ENCODE results near the gene GPR55.

GPR55 gene

DNA sequence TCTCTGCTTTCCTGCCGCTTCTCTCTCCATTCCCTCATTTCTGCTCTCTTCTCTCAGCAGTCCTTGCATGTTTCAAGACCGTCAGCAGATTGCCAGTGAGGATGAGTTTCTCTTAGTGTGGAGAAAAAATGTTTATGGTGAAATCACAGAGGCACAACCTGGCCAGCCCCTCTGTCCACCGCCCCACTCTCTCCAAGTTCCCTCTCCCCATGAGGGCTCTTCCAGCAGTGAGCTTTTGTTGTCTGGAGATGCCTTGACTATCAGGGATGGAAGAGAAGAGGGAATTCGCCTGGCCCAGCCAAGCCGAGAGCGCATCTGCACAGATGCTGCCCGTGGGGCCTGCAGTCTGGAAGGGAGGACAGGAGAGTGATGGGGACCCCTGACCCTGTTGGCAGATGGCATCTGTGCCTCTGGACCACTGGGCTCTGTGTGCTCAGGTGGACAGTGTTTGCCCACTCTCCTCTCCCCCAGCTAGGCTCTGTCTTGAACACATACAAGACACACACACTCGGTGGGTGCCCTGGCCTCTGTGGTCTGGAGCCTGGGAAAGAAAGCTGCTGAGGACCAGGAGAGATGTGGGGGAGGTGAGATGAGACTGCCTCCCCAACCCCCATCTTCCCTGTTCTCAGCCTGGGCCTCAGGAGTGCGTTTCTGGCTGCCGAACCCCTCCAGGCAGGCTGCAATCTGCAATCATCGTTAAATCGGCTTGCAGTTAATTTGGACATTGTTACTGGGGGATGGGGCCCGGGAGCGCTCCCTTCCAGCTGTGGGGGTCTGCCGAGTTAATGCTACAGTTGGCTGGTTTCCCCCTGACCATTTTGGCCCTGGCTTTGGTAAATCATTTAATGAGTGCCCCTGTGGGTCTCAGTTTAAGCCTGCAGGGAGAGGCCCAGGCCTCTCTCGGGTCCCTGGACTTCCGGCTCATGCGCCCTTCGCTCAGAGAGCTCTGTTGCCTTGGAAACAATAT, 55.8 kb downstream of the GPR55 start:
- no peak for DNase-seq (ENCODE audit: low read depth in 1 of 2, low spot score in 1 of 2)

GRCh38 chr2:230868161-230868946, 56.7 kb downstream of the GPR55 start:
- DNase-seq (ENCODE audit: low read depth in 1 of 2, low spot score in 1 of 2): no peak

GRCh38 chr2:230866756-230867523, 58.1 kb downstream of the GPR55 start:
- DNase-seq (ENCODE audit: low read depth in 1 of 2, low spot score in 1 of 2): peak in 1 of 2 donors; percentile 38

GRCh38 chr2:230865766-230866755, 59.0 kb downstream of the GPR55 start:
- no peak for DNase-seq (ENCODE audit: low read depth in 1 of 2, low spot score in 1 of 2)

DNA sequence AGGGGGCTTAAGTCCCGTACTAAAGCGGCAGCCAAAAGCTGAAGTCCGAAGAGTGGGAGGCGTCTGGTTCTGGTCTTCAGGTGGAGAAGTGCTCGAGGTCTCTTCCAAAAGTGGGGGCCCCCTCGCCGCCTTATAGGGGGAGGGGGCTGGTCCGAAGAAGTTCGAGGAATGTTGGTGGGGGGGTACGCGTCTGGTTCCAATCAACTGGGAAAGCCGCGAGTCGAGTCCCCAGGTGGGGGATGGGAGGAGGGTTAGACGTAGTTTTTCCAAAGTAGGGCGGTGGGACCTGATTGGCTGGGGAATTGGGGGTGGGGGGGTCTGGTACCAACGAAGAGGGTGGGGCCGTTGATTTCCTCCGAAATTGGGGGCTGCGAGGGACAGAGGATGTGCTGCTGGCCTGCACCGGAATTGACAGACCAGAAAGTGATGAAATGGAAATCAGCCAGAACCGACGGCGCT, 59.7 kb downstream of the GPR55 start:
- no peak for DNase-seq (ENCODE audit: low read depth in 1 of 2, low spot score in 1 of 2)

DNA sequence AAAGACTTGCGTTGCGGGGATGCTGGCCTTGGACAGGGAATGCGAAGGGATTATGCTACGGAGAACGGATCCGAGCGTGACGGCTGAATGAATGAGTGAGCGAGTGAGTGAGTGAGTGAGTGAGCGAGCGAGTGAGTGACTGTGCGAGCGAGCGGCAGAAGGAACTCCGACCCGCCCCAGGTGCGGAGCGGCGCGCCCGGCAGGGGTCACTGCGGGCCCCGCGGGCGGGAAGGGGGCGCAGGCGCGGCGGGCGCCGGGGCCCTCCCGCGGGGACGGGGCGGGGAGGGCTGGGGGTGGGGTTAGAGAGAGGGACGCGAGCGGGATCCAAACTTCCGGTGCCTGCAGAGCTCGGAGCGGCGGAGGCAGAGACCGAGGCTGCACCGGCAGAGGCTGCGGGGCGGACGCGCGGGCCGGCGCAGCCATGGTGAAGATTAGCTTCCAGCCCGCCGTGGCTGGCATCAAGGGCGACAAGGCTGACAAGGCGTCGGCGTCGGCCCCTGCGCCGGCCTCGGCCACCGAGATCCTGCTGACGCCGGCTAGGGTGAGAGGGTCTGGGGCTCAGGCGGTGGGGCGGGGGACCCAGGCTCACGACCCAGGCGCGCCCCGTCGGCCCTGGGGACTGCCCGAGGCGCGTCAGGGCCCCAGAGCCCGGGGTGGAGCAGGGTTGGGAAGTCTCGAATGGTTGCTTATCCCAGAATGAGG, 60.3 kb downstream of the GPR55 start, which contains the start of gene ITM2C:
Gene ITM2C, plus strand, starts transcription at position 338 of the 702 bp plus-strand sequence. Its CDS starts 84 bp downstream, at position 422.
- DNase-seq (ENCODE audit: low read depth in 1 of 2, low spot score in 1 of 2): peak; percentile 51 to 72

GRCh38 chr2:230864122-230864604, 60.9 kb downstream of the GPR55 start:
- DNase-seq (ENCODE audit: low read depth in 1 of 2, low spot score in 1 of 2): no peak

GRCh38 chr2:230863442-230864121, 61.5 kb downstream of the GPR55 start:
- no peak for DNase-seq (ENCODE audit: low read depth in 1 of 2, low spot score in 1 of 2)

DNA sequence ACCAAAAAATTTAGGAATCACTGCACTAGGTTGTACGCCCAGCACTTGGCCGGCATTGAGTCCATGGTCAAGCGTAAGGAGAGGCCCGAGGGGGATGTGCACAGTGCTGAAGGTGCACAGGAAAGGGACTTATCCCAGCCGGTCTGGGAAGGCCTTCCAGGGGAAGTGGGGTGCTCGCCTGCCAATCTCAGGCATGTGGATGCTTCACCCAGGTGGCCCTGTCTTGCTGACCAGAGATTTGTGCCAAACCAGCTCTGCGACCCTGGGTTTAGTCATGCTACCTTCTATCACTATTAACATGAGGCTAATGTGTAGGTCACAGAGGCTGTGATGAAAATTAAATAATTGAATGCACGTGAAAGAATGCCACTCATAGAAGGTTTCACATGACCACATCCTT, 62.0 kb downstream of the GPR55 start:
- no peak for DNase-seq (ENCODE audit: low read depth in 1 of 2, low spot score in 1 of 2)

- DNase-seq (ENCODE audit: low read depth in 1 of 2, low spot score in 1 of 2): no peak
Observed at GRCh38 chr2:230862292-230862691, 62.8 kb downstream of the GPR55 start.

DNA sequence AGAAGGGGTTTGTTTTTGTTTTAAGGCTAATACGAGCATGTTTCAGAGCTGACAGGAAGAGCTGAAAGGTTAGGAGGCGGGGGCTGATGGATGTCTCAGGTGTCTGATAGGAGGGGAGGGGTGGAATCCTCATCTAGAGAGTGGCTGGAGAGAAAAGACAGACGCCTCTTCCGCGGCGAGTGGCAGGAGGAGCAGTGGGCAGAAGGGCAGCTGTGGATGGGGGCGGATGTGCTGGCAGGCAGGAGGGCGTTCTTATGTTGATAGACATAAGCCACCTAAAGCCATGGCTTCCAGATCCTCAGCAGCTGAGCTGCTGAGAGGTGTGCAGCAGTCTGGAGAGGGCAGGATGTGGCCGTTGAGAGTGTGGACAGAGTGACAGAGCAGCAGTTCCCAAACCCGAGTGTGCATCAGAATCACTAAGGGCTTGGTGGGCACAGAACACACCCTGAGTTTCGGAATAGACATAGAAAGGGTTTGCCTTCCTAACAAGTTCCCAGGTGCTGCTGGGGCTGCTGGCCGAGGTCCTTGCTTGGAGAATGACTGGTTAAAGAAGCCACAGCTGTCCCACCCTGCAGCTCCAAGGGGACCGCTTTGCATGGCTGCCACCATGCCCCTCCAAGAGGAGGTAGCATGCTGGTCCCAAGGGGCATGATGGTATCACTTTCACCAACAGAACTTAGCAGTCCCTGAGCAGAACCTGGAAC, 63.3 kb downstream of the GPR55 start:
- DNase-seq (ENCODE audit: low read depth in 1 of 2, low spot score in 1 of 2): no peak

Measured in stimulated activated CD4-positive, alpha-beta T cell treated with anti-CD3 and anti-CD28 coated beads, Interleukin-15, amount 100 ng/mL, for 1 hour (primary cell).